GM18861 (cell line): ENCODE results near the gene LUM.
A peak's percentile ranks its signal among the peaks of the same experiment; 100 is the strongest.
"Not testable (repeated sequence)": the region's sequence is repeated elsewhere in the genome, so short reads cannot be mapped to it uniquely, and the experiment has no call there.

ENCODE experiments used
- ATAC-seq: cut with Tn5 transposase; IDR thresholded peaks from one replicate; pipeline ENCODE4 v1.9.1; 2021; ENCODE audit not compliant: unreplicated experiment

Gene LUM

DNA sequence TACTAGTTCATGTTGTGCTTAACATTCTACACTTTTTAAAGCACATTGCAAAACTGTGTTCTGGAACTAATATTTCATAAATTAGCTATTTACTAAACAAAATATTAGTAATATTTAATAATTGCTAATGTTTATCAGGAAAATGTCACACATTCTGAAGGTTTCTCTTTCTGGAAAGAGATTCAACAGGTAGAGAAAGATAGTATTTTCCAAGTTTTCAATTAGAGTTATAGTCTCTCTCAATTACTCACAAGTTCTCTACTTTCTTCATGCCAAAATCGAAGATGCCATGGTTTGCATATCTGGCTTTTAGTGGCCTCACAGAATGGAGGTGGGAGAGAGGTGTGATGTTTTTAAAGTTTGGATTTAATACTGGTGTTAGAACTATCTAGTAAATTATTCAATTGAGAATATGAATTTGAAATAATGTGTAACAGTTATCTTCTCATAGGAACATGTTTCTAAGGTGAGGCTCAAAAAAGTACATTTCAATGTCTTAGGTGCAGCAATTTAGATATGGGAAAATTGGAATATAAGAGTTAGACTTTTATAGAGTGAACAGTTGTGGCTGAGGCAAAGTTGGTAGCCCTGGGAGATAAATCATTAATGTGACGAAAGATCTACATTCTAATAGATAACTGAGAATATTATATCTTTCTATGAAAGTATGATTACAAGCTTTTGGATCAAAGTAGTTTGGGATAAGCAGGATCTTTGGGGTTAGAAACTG lies 1.5 kb downstream of the LUM start:
- ATAC-seq: no peak

DNA sequence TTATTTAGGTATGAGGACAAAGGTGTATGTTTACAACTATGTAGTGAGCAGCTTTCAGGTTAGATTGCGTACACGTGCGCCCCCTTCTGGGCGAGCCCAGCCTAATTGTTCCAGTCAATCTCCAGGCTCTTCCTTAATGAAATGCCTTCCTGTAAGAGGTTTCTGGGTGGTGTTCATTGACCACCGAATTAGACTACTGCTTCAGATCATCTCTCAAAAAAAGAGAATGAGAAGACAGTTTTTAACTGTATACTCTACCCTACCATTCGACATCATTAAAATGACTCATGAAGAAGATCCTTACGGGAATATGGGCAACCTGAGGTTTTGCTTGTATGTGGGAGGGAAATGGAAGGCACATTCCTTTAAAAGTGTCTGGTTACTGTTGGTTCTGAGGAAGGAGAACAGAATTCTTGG lies 2.1 kb downstream of the LUM start:
- ATAC-seq: peak; percentile 79

DNA sequence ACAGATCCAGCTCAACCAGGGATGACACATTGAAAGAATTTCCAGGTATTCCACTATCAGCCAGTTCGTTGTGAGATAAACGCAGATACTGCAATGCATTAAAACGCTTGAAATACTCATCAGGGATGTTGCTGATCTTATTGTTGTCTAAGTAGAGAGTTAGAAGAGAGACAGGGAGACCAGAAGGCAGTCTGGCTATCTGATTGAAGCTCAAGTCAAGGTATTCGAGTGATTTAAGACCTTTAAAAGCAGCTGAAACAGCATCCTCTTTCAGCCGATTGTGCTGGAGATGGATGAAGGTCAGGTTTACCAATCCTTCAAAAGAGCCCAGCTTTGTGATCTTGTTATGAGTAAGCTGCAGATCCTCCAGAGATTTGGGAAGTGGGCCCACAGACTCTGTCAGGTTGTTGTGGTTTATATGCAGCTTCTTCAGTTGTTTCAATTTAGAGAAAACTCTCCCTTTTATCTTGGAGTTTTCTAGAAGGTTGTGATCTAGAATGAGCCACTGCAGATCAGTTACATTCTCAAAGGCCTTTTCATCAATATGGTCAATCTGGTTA lies 3.0 kb downstream of the LUM start:
- no peak for ATAC-seq

DNA sequence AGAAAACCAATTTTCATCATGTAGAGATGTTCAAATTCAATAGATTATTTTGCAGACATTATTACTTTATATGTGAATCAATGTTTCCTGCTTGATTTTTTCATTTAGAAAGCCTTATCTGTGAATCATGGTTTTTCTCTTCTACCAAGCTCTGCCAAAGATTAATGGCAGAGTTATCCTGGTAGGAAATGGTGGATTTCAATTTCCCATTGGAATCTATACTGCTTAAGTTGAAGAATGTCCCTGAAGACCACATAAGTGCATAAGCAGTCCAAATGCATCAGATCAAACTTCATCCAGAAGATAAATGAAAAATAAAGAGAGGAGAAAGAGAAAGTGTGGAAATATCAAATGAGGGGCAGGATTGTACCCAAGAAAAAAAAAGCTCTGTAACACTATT lies 5.0 kb downstream of the LUM start:
- no peak for ATAC-seq

DNA sequence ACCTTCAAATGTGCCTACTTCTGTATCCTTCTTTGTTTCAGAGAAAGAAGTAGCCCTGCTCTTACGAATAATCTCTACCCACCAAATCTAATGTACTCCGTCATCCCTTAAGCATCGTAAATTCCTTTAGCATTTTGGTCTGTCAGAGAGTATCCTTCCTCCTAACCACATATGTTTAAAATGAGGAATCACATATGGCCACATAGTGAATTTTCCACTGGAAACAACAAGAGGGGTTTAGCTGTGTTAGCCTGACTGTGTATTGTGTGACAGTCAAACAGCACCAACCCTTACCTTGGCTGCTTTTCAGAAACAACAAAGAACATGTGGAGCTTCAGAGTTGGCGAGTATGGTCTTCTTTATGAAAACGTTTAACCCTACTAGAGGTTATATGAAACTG lies 5.5 kb downstream of the LUM start:
- ATAC-seq: no peak

DNA sequence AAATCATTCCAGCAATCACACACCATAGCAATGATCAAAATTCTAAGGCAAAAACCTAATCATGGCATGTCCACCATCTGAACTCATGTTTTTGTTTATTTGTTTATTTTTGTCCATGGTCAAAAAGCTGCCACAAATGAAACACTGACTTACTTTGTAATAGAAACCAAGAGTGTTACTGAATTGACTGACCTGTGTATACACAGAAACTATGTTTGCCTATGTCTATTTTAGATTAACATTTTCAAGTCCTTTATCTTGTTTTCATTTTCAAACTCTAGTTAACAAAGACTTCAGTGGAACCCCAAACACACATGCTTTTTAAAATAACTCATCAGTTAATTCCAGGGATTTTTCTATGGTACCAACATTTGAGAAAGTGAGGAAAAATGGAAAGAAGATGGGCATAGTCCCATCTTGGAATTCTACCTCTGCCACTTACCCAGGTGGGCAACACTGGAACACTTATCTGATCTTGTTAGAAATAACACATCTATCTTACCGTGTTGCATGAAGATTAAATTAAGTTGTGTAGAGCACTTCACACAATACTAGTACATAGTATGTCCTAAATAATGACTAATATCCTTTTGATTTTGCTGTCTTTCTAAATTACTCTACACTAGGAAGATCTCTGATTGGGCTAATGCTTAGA lies 6.4 kb downstream of the LUM start:
- no peak for ATAC-seq

DNA sequence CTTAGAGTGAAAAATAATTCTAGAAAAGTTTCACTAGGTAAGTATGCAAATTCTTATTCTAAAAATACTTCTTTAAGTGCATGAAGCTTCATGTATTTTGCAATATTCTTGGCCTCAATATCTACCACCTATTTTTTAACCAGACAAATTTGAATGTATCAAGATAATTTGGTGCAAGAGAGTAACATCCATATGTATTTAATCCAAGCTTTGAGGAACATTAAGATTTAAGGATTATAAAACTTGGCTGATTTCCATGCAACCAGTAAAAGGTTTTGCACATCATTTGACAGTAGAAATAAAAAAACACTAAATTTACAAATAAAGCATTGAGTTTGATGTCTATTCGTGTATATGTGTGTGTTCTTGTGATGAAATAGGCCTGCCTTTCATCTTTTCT lies 7.7 kb downstream of the LUM start:
- ATAC-seq: no peak

DNA sequence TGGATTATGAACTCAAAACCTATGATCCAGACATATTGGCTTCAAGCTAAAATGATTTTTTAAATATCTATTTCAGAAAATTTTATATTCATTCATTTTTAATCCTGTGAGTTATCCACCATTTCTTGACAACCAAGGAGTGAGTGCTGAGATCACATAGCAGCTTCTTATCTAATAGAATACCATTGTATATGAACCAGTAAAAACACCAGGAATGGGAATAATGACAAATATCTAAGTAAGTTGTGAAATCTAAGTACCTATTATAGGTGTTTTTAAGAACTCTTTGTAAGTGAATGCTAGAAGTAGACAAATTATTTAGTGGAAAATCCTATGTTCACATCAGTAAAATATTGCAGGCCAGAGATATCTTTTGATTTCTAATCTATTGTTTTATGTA lies 8.2 kb downstream of the LUM start:
- ATAC-seq: no peak

DNA sequence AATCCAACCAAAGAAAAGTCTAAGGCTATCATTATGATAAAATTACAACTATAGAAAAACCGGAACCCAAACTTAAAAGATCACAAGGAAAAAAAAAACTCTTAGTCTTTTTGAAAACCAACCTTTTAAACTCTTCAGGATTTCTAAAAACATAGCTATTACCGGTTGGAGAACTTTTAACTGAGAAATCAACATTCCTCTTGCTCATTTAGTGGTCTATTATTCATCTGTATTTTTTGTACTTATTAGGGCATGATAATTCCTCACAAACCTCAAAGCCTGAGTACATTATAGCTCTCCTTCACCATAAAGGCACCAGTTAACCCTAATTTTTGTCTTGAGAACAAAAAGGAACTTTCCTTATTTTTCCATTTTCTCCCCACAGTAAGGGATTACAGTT lies 10.4 kb downstream of the LUM start:
- no peak for ATAC-seq

DNA sequence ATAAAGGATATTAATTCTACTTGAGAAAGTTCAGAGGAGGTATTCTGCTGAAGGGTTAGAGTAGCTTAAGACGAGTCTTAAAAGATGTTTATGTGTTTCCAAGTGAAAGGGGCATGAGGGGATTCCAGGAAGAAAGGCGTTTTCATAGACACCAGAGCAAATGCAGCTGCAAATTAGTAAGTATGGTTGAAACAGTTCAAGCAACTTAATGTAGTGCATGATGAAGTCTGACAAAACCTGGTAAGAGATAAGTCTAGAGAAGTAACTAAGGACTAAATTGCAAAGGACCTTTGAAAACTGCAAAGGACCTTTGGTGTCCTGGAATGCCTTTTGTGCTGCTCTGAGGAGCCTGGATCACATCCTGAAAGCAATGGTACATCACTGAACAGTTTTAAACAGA lies 11.5 kb downstream of the LUM start:
- ATAC-seq: no peak

DNA sequence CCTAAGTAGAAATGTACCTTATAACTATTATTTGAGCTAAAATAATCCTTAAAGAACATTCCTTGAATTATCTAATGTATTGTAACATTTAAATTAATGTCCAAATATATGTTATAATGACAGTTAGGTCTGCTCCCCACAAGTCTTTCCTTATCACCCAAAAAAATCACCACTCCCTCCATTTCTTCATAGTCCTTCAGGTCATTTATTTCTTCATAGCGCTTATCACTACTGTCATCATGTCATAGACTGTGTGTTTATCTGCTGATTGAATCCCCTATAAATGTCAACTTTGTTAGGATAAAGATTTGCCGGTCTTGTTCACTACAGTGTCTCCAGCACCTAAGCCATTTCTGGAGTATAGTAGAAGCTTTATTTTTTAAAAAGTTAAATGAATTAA lies 12.0 kb downstream of the LUM start:
- ATAC-seq: no peak

DNA sequence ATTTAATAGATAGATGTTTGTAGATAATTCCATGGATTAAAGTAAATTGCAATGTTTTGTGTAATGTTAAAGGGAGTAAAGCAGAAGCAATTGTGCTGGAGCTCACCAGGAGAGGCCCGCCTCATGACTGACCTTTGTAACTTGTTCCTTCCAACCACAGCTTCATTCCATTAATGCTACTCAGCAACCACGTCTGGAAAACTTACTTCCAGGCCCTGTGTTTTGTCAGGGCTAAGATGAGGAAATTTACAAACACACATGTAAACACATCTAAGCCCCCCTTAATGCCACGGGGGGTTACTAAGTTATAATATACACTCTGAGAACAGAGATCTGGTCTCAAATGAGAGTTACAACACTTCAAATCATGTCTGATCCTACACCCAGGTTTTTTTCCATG lies 12.4 kb downstream of the LUM start:
- no peak for ATAC-seq

DNA sequence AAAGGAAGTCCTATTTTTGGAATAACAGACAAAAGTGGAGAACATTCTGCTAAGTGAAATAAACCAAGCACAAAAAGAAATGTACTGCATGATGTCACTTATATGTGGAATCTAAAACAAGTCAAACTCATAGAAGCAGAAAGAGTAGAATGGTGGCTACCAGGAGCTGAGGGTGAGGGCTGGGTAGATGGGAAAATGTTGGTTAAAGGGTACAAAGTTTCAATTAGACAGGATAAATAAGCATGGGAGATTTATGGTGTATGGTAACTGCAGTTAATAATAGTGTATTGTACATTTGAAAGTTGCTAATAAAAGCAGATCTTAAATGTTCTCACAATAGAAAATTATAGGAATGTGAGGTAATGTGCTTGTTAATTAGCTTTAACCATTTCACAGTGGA lies 12.8 kb downstream of the LUM start:
- no peak for ATAC-seq

DNA sequence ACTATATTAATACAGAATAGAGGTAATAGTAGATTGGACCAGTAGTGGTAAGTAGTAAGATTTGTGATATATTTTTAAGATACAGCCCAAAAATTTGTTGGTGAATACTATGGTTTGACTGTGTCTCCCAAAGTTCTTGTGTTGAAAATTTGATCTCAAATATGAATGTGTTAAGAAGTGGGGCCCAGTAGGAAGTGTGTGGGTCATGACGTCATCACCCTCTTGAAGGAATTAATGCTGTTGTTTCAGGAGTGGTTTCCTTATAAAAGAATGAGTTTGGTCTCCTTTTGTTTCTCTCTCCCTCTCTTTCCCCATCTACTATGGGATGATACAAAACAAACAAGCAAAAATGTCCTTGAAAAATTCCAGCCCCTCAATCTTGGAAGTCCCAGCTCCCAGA lies 16.3 kb downstream of the LUM start:
- no peak for ATAC-seq

DNA sequence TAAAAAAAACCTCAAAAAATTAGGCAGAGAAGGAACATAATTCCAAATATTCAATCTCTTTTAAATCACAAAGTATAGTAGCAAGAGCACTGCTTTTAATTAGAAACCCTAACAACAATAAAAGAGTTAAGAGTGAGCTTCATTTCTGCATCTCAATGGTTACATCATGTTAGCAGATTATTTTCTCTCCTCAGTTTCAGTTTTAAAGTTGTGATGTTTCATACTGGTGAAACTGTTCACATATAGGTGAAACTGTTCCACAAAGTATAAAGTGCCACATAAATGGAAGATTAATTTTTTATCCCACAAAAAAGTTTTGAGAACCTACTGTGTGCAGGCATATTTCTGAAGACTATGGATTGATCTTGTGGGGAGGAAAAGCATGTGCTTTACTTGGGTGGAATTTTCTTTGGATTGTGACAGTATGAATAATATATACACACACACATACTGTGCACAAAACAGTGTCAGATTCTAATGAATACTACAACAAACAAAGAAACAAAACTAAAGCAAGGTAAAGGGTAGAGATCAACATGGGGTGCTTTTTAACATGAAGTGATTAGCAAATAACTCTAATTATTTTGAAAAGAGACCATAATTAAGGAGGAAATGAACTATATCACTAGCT lies 17.1 kb downstream of the LUM start:
- no peak for ATAC-seq

DNA sequence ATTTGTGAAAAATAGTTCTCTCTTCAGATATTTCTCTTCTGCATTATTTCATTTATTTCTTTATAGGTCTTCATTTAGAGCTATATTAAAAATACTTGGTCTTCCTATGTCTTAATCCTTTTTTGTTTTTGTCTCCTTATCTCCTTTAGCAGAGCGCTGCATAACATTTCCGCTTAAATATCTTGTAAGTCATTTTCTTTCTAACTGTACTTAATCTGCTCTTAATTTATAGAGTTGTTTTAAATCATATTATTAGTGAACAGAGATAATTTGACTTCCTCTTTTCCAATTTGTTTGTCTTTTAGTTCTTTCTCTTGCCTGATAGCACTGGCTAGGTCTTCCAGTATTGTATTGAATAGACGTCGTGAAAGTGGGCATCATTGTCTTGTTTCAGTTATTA lies 18.0 kb downstream of the LUM start:
- ATAC-seq: no peak

DNA sequence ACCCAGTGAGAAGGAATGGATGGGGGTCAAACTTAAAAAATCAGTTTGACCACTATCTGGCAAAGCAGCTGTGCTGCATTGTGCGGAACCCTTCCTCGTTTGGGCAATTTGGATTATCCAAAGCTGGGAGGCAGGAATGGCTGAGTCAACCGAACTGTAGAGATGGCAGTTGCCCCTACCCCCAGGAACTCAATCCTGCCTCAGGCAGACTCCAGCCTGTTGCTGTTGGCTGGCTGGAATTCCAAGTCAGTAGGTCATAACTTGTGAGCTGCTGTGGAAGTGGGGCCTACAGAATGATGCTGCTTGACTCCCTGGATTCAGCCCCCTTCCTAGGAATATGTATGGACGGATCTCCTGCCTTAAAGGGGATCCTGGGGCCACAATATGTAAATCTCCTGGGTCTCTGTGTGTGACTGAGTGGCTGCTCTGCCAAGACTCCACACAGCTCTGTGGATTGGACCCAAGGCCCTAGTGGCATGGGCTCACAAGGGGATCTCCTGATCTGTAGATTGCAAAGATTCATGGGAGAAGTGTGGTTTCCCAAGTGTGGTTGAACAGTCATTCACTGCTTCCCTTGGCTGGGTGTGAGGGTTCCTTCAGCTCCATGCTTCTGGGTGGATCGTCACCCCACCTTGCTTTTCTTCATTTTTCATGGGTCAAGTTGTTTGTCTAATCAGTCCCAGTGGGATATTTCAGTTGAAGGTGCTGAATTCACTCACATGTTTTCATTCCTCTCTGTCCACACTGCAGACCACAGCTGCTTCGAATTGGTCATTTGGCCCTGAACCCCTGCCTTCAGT lies 19.2 kb downstream of the LUM start:
- no peak for ATAC-seq

DNA sequence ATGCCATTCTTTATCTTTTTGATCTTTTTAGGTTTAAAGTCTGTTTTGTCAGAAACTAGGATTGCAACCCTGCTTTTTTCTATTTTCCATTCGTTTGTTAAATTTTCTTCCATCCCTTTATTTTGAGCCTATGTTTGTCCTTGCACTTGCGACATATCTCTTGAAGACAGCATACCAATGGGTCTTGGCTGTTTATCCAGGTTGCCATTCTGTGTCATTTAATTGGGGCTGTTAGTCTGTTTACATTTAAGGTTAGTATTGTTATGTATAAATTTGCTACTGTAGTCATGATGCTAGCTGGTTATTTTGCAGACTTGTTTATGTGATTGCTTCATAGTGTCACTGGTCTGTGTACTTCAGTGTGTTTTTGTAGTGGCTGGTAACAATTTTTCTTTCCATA lies 21.3 kb downstream of the LUM start:
- not testable (repeated sequence) for ATAC-seq

DNA sequence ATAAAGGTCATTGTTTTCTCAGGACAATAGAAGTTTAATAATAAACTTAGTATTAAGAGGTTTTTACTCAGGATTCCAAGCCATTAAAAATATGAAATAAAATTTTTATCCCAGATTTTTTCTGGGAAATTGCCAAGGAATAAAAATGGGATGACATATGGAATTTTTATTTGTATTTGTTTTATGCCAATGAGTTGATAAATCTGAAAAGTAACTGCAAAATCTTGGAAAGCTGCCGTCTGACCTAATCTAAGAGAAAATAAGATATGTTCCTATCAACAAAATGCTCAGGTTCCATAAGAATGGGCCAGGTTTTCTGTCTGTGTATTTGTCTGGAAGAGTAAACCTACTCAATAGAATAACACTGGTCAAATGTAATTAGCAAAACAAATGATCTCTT lies 31.3 kb downstream of the LUM start:
- no peak for ATAC-seq

DNA sequence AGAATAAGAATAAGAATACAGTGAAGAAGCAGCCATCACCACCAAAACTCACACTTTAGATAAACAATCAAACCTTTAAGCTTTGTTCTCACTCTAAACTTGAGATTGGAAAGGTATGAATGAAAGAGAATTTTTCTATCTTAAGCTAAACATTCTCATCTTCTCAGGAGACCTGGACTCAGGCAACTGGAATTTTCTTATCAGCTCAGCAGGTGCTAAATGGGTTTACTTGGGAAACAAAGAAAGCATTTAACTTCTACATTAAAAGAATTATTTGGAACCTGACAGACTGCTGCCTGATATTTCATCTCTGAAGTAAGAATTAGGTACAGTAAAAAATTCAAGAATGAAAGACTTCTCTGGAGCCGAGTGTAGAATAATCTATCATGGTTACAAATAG lies 32.8 kb downstream of the LUM start:
- no peak for ATAC-seq

DNA sequence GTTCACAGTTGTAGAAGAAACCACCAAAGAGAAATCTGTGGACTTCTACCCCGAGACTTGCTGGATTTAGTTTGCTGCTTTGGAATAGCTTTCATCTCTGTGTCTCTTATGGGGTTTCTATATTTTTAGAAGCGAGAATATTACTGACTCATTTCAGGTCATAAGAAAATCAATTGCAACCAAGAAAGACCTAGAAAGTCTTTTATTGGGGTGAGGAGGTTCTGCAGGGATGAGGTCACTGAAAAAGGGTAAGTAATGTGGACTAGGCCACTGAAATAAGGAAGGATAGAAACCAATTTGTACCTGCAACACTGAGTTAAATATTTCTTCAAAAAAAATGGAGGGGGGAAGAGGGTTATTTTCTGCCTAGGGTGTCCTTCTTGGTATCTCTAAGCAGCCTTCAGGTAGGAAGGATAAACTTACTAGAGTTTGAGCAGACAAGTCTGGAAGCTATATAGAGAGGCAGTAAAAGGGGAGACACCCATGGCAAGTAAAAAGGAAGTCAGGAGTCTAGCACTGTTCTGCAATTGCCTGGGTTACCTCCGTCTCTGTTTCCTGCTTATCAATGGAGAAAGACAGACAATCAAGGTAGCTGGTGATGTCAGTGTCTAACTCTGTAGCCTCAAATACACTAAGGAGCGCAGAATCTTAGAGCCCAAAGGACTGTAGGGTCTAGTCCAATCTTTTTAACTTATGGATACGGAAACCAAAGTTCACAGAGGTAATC lies 33.9 kb downstream of the LUM start:
- ATAC-seq: no peak
